D721Med (cell line): ENCODE measurements around the gene ATF7.
"Not testable (repeated sequence)": the region's sequence is repeated elsewhere in the genome, so short reads cannot be mapped to it uniquely, and the experiment has no call there.

Source experiments
- DNase-seq: peaks from one replicate; pipeline ENCODE4 v3.0.0; 2011; ENCODE audit warnings: low spot score; ENCODE audit not compliant: insufficient read length
- FAIRE-seq: peaks from 2 replicates; lab custom pipeline; 2011; peaks lifted over from hg19 to GRCh38; lab: Jason Lieb, UNC
- TF ChIP-seq, protein P1 (sequence below): IDR thresholded peaks from 2 replicates; pipeline ENCODE4 v1.5.1; 2012; ENCODE audit warnings: mild to moderate bottlenecking, control low read depth; ENCODE audit not compliant: insufficient read depth; ENCODE audit errors: missing control alignments

The ATF7 gene

DNA sequence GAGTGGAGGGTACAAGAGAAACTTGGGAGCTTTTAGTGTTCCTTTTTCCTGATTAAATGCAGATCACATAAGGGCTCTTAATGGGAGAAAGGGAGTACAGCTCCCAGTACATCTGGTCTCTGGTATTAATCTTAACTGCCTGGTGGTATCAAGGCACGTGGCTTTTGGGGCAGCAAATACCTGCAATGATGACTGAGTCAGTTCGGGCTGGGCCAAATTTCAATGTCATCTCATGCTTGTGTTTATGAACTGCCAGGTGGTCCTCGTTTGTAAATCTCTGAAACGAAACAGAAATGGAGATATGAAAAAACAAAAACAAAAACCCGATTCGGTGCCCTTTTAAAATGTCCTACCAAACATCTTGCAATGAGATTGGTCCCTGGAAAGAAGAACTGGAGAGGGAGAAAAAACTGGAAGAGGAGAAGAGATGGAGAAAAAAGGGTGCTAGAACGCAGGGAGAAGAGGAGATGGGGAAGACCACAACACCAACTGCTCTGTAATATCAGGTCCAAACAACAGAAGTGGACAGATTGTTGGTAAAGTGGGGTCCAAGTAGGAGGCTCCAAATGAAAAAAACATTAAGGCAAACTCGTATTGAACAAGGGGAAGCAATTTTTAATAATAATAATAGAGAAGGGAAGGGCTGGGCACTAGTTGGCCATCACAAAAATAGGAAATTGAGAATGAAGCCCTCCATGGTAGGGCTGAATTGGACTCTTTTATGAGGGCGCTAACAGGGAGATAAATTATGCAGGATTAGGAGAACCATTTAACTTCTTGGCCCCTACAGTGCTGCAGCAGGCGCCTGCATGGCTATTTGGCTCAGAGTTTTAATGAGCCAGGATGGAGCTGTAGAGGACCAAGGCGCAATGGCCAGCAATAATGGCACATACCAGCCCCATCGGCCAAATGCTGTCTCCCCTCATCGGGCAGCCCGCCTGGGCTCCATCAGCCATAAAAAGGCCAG lies 73.5 kb downstream of the ATF7 start:
- TF ChIP-seq, protein P1, sequence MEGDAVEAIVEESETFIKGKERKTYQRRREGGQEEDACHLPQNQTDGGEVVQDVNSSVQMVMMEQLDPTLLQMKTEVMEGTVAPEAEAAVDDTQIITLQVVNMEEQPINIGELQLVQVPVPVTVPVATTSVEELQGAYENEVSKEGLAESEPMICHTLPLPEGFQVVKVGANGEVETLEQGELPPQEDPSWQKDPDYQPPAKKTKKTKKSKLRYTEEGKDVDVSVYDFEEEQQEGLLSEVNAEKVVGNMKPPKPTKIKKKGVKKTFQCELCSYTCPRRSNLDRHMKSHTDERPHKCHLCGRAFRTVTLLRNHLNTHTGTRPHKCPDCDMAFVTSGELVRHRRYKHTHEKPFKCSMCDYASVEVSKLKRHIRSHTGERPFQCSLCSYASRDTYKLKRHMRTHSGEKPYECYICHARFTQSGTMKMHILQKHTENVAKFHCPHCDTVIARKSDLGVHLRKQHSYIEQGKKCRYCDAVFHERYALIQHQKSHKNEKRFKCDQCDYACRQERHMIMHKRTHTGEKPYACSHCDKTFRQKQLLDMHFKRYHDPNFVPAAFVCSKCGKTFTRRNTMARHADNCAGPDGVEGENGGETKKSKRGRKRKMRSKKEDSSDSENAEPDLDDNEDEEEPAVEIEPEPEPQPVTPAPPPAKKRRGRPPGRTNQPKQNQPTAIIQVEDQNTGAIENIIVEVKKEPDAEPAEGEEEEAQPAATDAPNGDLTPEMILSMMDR, result no peak
- FAIRE-seq, result no peak

GRCh38 chr12:53551889-53552291 lies 74.3 kb downstream of the ATF7 start:
- DNase-seq (no peak), FAIRE-seq (no peak)
- TF ChIP-seq, protein P1, result no peak

More for the DNA sequence above, 73.5 kb downstream of the ATF7 start:
- DNase-seq, result no peak

DNA sequence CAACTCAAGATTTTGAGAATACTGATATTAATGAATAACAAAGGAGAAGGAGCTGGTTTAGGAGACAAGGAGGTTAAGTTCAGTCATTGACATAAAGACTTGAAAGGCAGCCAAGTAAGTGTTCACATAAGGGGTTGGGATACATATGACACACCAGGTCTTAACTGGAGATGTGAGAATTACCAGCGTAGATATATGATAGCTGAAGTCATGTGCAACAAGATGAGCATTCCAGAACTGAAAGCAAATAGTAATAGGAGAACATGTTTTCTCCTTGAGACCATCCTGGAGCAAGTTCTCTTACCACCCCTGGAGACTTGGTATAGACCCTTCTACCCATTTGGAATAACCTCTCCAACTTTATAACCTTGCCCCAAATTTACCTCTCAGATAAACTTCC lies 75.6 kb downstream of the ATF7 start:
- TF ChIP-seq, protein P1, result no peak
- no peak for DNase-seq
- no peak for FAIRE-seq

DNA sequence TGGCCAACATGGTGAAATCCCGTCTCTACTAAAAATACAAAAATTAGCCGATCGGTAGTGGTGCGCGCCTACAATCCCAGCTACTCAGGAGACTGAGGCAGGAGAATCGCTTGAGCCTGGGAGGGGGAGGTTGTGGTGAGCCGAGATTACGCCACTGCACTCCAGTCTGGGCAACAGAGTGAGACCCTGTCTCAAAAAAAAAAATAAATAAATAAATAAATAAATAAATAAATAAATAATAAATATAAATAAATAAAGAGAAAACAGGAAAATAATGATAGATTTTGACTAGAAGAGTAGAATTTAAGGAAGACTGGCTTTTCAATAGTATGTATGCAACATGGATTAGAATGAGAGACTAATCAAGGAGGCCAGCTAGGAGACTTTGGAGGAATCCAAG lies 76.1 kb downstream of the ATF7 start:
- FAIRE-seq, result not testable (repeated sequence)

DNA sequence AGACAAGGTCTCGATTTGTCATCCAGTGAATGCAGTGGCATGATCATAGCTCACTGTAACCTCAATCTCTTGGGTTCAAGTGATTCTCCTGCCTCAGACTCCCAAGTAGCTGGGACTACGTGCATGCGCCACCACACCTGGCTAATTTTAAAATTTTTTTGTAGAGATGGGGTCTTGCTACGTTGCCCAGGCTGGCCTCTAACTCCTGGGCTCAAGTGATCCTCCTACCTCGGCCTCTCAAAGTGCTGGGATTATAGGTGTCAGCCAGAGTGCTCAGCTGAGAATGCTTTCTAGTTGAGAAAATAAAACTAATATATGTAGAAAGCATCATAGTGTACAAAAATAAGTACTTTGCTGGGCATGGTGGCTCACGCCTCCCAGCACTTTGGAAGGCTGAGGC lies 77.8 kb downstream of the ATF7 start:
- DNase-seq, FAIRE-seq: not testable (repeated sequence)

More for the DNA sequence above, 76.1 kb downstream of the ATF7 start:
- not testable (repeated sequence) for DNase-seq

GRCh38 chr12:53543539-53543938 lies 82.6 kb downstream of the ATF7 start:
- DNase-seq, result no peak
- FAIRE-seq, result no peak
- TF ChIP-seq, protein P1, result peak; percentile 73

GRCh38 chr12:53539526-53539925 lies 86.7 kb downstream of the ATF7 start:
- DNase-seq (no peak), FAIRE-seq (no peak)
- TF ChIP-seq, protein P1, result no peak

GRCh38 chr12:53538209-53538689 lies 87.9 kb downstream of the ATF7 start:
- DNase-seq (no peak), FAIRE-seq (no peak)

More at GRCh38 chr12:53538209-53538689, 87.9 kb downstream of the ATF7 start:
- TF ChIP-seq, protein P1, result no peak
